ENCODE measurements around the gene LRRC8D. TPM values are rescaled to one million over a fixed set of nuclear protein-coding genes. Genes with fewer than 3 reads are reported as not detected.
A peak's percentile ranks its signal among the peaks of the same experiment; 100 is the strongest.

The LRRC8D gene
- total and polyA plus RNA-seq, 8 donors = 14.3 to 23.6 (median 17.0) TPM

GRCh38 chr1:89932598-89933364 lies 111.9 kb downstream of the LRRC8D start:
- H3K4me1 ChIP-seq = no peaks in the 10 kb centered on the region
- no peaks in the 10 kb centered on the region for H3K27me3 ChIP-seq
- TF ChIP-seq, protein P1, sequence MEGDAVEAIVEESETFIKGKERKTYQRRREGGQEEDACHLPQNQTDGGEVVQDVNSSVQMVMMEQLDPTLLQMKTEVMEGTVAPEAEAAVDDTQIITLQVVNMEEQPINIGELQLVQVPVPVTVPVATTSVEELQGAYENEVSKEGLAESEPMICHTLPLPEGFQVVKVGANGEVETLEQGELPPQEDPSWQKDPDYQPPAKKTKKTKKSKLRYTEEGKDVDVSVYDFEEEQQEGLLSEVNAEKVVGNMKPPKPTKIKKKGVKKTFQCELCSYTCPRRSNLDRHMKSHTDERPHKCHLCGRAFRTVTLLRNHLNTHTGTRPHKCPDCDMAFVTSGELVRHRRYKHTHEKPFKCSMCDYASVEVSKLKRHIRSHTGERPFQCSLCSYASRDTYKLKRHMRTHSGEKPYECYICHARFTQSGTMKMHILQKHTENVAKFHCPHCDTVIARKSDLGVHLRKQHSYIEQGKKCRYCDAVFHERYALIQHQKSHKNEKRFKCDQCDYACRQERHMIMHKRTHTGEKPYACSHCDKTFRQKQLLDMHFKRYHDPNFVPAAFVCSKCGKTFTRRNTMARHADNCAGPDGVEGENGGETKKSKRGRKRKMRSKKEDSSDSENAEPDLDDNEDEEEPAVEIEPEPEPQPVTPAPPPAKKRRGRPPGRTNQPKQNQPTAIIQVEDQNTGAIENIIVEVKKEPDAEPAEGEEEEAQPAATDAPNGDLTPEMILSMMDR (IDR thresholded peaks at IDR 0.05) = no peak
- no peak for ATAC-seq
- DNase-seq = no peak
- H3K27ac ChIP-seq = no peak overlapping the region
- H3K4me3 ChIP-seq = no peak overlapping the region
- intact Hi-C loops (cut with DNase I) = no loop called here
- no peaks in the 10 kb centered on the region for H3K9me3 ChIP-seq
- peaks cover 0 to 26% of the 10 kb centered on the region in 2 donors for H3K36me3 ChIP-seq

DNA sequence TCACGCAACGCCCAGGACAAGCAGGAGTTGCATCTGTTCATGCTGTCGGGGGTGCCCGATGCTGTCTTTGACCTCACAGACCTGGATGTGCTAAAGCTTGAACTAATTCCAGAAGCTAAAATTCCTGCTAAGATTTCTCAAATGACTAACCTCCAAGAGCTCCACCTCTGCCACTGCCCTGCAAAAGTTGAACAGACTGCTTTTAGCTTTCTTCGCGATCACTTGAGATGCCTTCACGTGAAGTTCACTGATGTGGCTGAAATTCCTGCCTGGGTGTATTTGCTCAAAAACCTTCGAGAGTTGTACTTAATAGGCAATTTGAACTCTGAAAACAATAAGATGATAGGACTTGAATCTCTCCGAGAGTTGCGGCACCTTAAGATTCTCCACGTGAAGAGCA lies 113.6 kb downstream of the LRRC8D start:
- no peaks in the 10 kb centered on the region for H3K9me3 ChIP-seq
- TF ChIP-seq, protein P1 (IDR thresholded peaks at IDR 0.05) = no peak

GRCh38 chr1:89935235-89935634 lies 114.4 kb downstream of the LRRC8D start:
- intact Hi-C loops (cut with DNase I) = no loop called here
- Histone ChIP-seq H3K36me3 (peaks cover 0 to 26% of the 10 kb centered on the region in 2 donors), H3K27me3 (no peaks in the 10 kb centered on the region), H3K4me3 (no peak overlapping the region), H3K9me3 (no peaks in the 10 kb centered on the region), H3K27ac (no peak overlapping the region), H3K4me1 (no peaks in the 10 kb centered on the region)
- TF ChIP-seq, protein P1 (IDR thresholded peaks at IDR 0.05) = no peak
- no peak for DNase-seq
- no peak for ATAC-seq

More for the DNA sequence above, 113.6 kb downstream of the LRRC8D start:
- no peak for DNase-seq
- Histone ChIP-seq H3K4me1 (no peaks in the 10 kb centered on the region), H3K27ac (no peak overlapping the region), H3K36me3 (peaks cover 0 to 26% of the 10 kb centered on the region in 2 donors), H3K4me3 (no peak overlapping the region), H3K27me3 (no peaks in the 10 kb centered on the region)
- ATAC-seq = peak; percentile 10
- intact Hi-C loops (cut with DNase I) = no loop called here

DNA sequence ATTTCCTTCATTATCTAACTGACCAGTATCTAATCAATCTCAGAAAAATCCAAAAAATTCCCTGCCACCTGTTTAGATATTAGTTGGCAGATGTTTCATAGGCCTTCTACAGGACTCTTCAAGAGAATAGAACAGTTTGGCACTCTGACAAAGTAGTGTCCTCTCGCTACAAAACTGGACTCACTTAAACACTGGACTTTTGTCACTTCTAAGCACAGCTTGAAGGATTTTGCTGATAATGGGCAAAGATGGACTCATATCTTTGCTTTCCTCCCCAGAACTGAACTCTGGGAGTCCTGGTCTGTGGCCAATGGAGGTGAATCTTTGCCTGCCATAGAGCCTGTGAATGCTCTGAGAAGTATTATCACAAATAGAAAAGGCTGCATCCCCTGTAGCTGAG lies 115.9 kb downstream of the LRRC8D start:
- H3K27me3 ChIP-seq = no peaks in the 10 kb centered on the region
- H3K4me1 ChIP-seq = no peaks in the 10 kb centered on the region
- ATAC-seq = no peak
- H3K4me3 ChIP-seq = no peak overlapping the region
- intact Hi-C loops (cut with DNase I) = no loop called here
- H3K9me3 ChIP-seq = no peaks in the 10 kb centered on the region
- H3K36me3 ChIP-seq = peaks cover 0 to 26% of the 10 kb centered on the region in 2 donors
- TF ChIP-seq, protein P1 (IDR thresholded peaks at IDR 0.05) = no peak
- no peak for DNase-seq
- H3K27ac ChIP-seq = no peak overlapping the region

GRCh38 chr1:89938171-89939055 lies 117.6 kb downstream of the LRRC8D start:
- H3K27ac ChIP-seq = no peak overlapping the region
- H3K36me3 ChIP-seq = peaks cover 0 to 21% of the 10 kb centered on the region in 2 donors
- peak; percentile 61 for ATAC-seq
- intact Hi-C loops (cut with DNase I) = no loop called here
- no peak overlapping the region for H3K4me3 ChIP-seq
- no peak for DNase-seq
- peaks cover 0 to 3% of the 10 kb centered on the region in 2 donors for H3K4me1 ChIP-seq
- TF ChIP-seq, protein P1 (IDR thresholded peaks at IDR 0.05) = no peak
- H3K27me3 ChIP-seq = no peaks in the 10 kb centered on the region
- no peaks in the 10 kb centered on the region for H3K9me3 ChIP-seq
